Hepatocyte (in vitro differentiated cells): ENCODE results near the gene ETV6. TPM values are rescaled to one million over a fixed set of nuclear protein-coding genes. Genes with fewer than 3 reads are reported as not detected.

Experiments
- DNase-seq: peaks from one replicate; pipeline ENCODE4 v3.0.0-alpha.2; 2016; ENCODE audit warnings: low spot score
- H2AFZ ChIP-seq: fragments of 200-600 bp; sonication (generic); 2 replicates; pipeline ENCODE4 v1.6.0; 2016; ENCODE audit warnings: antibody characterized with exemption, mild to moderate bottlenecking
- H3K27ac ChIP-seq: fragments of 200-600 bp; sonication (generic); 2 replicates; pipeline ENCODE4 v1.5.1; 2016; ENCODE audit warnings: mild to moderate bottlenecking
- H3K27me3 ChIP-seq: fragments of 200-600 bp; sonication (generic); 2 replicates; pipeline ENCODE4 v1.6.1; 2016
- H3K36me3 ChIP-seq: fragments of 200-600 bp; sonication (generic); replicated peaks from 2 replicates; pipeline ENCODE4 v1.5.1; 2016; ENCODE audit warnings: low read depth; ENCODE audit not compliant: insufficient read depth
- H3K4me1 ChIP-seq: fragments of 200-600 bp; sonication (generic); 2 replicates; pipeline ENCODE4 v1.5.1; 2016; ENCODE audit warnings: mild to moderate bottlenecking, moderate library complexity; ENCODE audit not compliant: insufficient read depth
- H3K4me2 ChIP-seq: fragments of 200-600 bp; sonication (generic); 2 replicates; pipeline ENCODE4 v1.6.0; 2016
- H3K4me3 ChIP-seq: fragments of 200-600 bp; sonication (generic); 2 replicates; pipeline ENCODE4 v1.5.1; 2016; ENCODE audit warnings: mild to moderate bottlenecking
- H3K79me2 ChIP-seq: fragments of 200-600 bp; sonication (generic); 2 replicates; pipeline ENCODE4 v1.6.0; 2017; ENCODE audit warnings: mild to moderate bottlenecking
- H3K9me2 ChIP-seq: fragments of 200-600 bp; sonication (generic); replicated peaks from 2 replicates; pipeline ENCODE4 v1.6.0; 2017; ENCODE audit warnings: mild to moderate bottlenecking; ENCODE audit not compliant: insufficient read depth
- H3K9me3 ChIP-seq: fragments of 200-600 bp; sonication (generic); 2 replicates; pipeline ENCODE4 v1.5.1; 2016; ENCODE audit warnings: low read depth, mild to moderate bottlenecking
- H4K20me1 ChIP-seq: fragments of 200-600 bp; sonication (generic); 2 replicates; pipeline ENCODE4 v1.6.0; 2016; ENCODE audit warnings: mild to moderate bottlenecking; ENCODE audit not compliant: insufficient read depth, poor library complexity, severe bottlenecking
- CTCF ChIP-seq: fragments of 200-600 bp; sonication (generic); IDR thresholded peaks from 2 replicates; pipeline ENCODE4 v1.5.1; 2016; ENCODE audit warnings: antibody characterized with exemption, mild to moderate bottlenecking; ENCODE audit not compliant: poor library complexity
- EZH2 ChIP-seq: fragments of 200-600 bp; sonication (generic); IDR thresholded peaks from 2 replicates; pipeline ENCODE4 v1.6.1; 2016; ENCODE audit warnings: antibody characterized with exemption, mild to moderate bottlenecking, borderline replicate concordance
- EZH2phosphoT487 ChIP-seq: fragments of 200-600 bp; sonication (generic); IDR thresholded peaks from one replicate; pipeline ENCODE4 v1.6.1; 2018; ENCODE audit warnings: antibody characterized with exemption, mild to moderate bottlenecking, low read depth, moderate library complexity; ENCODE audit not compliant: unreplicated experiment, severe bottlenecking
- WGBS: methylation state at CpG from one replicate; pipeline ENCODE4 v1.1.6; 2016; ENCODE audit warnings: low lambda C conversion rate; ENCODE audit errors: missing lambda C conversion rate; 5-methylcytosine and 5-hydroxymethylcytosine counted together
- polyA plus RNA-seq: library from polyadenylated mRNA; unstranded; fragments of >200 nt; fragmentation: Nextera tagmentation; extraction: Ambion mirVana; gene quantifications from 2 replicates; pipeline ENCODE4 v1.2.1, GENCODE V29; 2016
- total RNA-seq: library from RNA; depleted of rRNA; stranded (reverse); fragments of >200 nt; gene quantifications from 2 replicates; pipeline ENCODE4 v1.2.3, GENCODE V29; 2014

ETV6 gene
- total and polyA plus RNA-seq, 2 experiments from 2014 or later: 8.0 to 9.7 TPM

- H3K9me3 ChIP-seq: no peaks in the 10 kb centered on the region
- no peak for DNase-seq
- 95% methylated on average over 1 of the region's 1 CpG for WGBS
- H3K9me2 ChIP-seq: no peaks in the 10 kb centered on the region
- H3K36me3 ChIP-seq: no peaks in the 10 kb centered on the region
- peaks cover 63% of the 10 kb centered on the region for H3K79me2 ChIP-seq
- no peak overlapping the region for H3K4me3 ChIP-seq
- peak overlapping the region; percentile 76 for H3K27ac ChIP-seq
- H3K27me3 ChIP-seq: no peaks in the 10 kb centered on the region
- no peak overlapping the region for H3K4me2 ChIP-seq
- peaks cover 2% of the 10 kb centered on the region for H4K20me1 ChIP-seq
- no peak for TF ChIP-seq CTCF
- TF ChIP-seq EZH2: no peak
- TF ChIP-seq EZH2phosphoT487: no peak
- peaks cover 28% of the 10 kb centered on the region for H3K4me1 ChIP-seq
- no peak overlapping the region for H2AFZ ChIP-seq
Observed at GRCh38 chr12:11731042-11731357, 81.5 kb downstream of the ETV6 start.

- Histone ChIP-seq H4K20me1 (peaks cover 3% of the 10 kb centered on the region), H3K27ac (peak overlapping the region; percentile 76), H3K9me3 (no peaks in the 10 kb centered on the region), H2AFZ (no peak overlapping the region), H3K27me3 (no peaks in the 10 kb centered on the region), H3K4me3 (no peak overlapping the region), H3K36me3 (no peaks in the 10 kb centered on the region), H3K79me2 (peaks cover 63% of the 10 kb centered on the region), H3K4me1 (peaks cover 28% of the 10 kb centered on the region), H3K9me2 (no peaks in the 10 kb centered on the region), H3K4me2 (no peak overlapping the region)
- TF ChIP-seq EZH2phosphoT487: no peak
- DNase-seq: no peak
- 81% methylated on average over 3 of the region's 3 CpGs for WGBS
Observed at GRCh38 chr12:11731455-11731854, 82.0 kb downstream of the ETV6 start.

- no peak for TF ChIP-seq EZH2phosphoT487
- no peak for TF ChIP-seq CTCF
- no peak for TF ChIP-seq EZH2
- DNase-seq: no peak
- Histone ChIP-seq H3K27me3 (no peaks in the 10 kb centered on the region), H3K9me2 (no peaks in the 10 kb centered on the region), H3K4me3 (no peak overlapping the region), H3K36me3 (no peaks in the 10 kb centered on the region), H2AFZ (no peak overlapping the region), H3K9me3 (no peaks in the 10 kb centered on the region), H4K20me1 (peaks cover 3% of the 10 kb centered on the region), H3K4me2 (no peak overlapping the region), H3K4me1 (peaks cover 28% of the 10 kb centered on the region), H3K27ac (peak overlapping the region; percentile 76), H3K79me2 (peaks cover 62% of the 10 kb centered on the region)
- 93% methylated on average over 5 of the region's 5 CpGs for WGBS
Observed at GRCh38 chr12:11732023-11732422, 82.5 kb downstream of the ETV6 start.

GRCh38 chr12:11732715-11733114 lies 83.2 kb downstream of the ETV6 start:
- no peak overlapping the region for H2AFZ ChIP-seq
- peaks cover 28% of the 10 kb centered on the region for H3K4me1 ChIP-seq
- no peak overlapping the region for H3K4me3 ChIP-seq
- no peak for DNase-seq
- 94% methylated on average over 2 of the region's 2 CpGs for WGBS
- H3K36me3 ChIP-seq: no peaks in the 10 kb centered on the region
- H3K9me2 ChIP-seq: no peaks in the 10 kb centered on the region
- peaks cover 62% of the 10 kb centered on the region for H3K79me2 ChIP-seq
- no peaks in the 10 kb centered on the region for H3K27me3 ChIP-seq
- TF ChIP-seq CTCF: no peak
- no peak for TF ChIP-seq EZH2
- TF ChIP-seq EZH2phosphoT487: no peak
- H3K27ac ChIP-seq: no peak overlapping the region
- H3K4me2 ChIP-seq: no peak overlapping the region
- H4K20me1 ChIP-seq: peaks cover 3% of the 10 kb centered on the region
- no peaks in the 10 kb centered on the region for H3K9me3 ChIP-seq
